Thymus (tissue), 11 donors: ENCODE measurements around the gene LRCH1. TPM values are rescaled to one million over a fixed set of nuclear protein-coding genes. Genes with fewer than 3 reads are reported as not detected.

Experiments used
- DNase-seq, 9 donors: peaks; one replicate each; pipeline ENCODE4 v3.0.0-alpha.2; 2013; ENCODE audit warnings: low spot score in 9 of 9, low read depth in 6 of 9, missing footprints in 1 of 9
- H3K27ac ChIP-seq, 2 donors: one replicate each; pipeline ENCODE4 v1.5.1; 2013; ENCODE audit warnings: control low read depth in 1 of 2, low read depth in 1 of 2, low read length in 1 of 2, mild to moderate bottlenecking in 1 of 2, moderate library complexity in 1 of 2
- H3K27me3 ChIP-seq, 2 donors: one replicate each; pipeline ENCODE4 v1.5.1; 2013; ENCODE audit warnings: low read length in 1 of 2; ENCODE audit not compliant: control insufficient read depth in 2 of 2, insufficient read depth in 1 of 2
- H3K36me3 ChIP-seq, 2 donors: one replicate each; pipeline ENCODE4 v1.5.1; 2013; ENCODE audit warnings: low read length in 1 of 2, mild to moderate bottlenecking in 1 of 2, moderate library complexity in 1 of 2; ENCODE audit not compliant: control insufficient read depth in 2 of 2, insufficient read depth in 2 of 2
- H3K4me1 ChIP-seq, 2 donors: one replicate each; pipeline ENCODE4 v1.5.1; 2013; ENCODE audit warnings: low read length in 2 of 2; ENCODE audit not compliant: control insufficient read depth in 2 of 2, insufficient read depth in 2 of 2
- H3K4me3 ChIP-seq, 2 donors: one replicate each; pipeline ENCODE4 v1.5.1; 2013; ENCODE audit warnings: low read length in 2 of 2, control low read depth in 1 of 2, mild to moderate bottlenecking in 1 of 2
- H3K9me3 ChIP-seq, 2 donors: one replicate each; pipeline ENCODE4 v1.5.1; 2013; ENCODE audit warnings: low read length in 1 of 2, mild to moderate bottlenecking in 1 of 2; ENCODE audit not compliant: control insufficient read depth in 2 of 2, insufficient read depth in 1 of 2
- WGBS: extraction: QIAGEN DNeasy Blood & Tissue Kit; methylation state at CpG from one replicate; pipeline ENCODE4 v1.1.7; 2013; 5-methylcytosine and 5-hydroxymethylcytosine counted together
- polyA plus RNA-seq: library from polyadenylated mRNA; stranded (reverse); fragments of 200-250 nt; gene quantifications from one replicate; pipeline ENCODE4 v1.2.3, GENCODE V29; 2013
- total RNA-seq: library from RNA; stranded (reverse); fragments of 120-200 nt; gene quantifications from one replicate; pipeline ENCODE4 v1.2.4, GENCODE V29; 2013
- donor health status: healthy.

The LRCH1 gene
- total and polyA plus RNA-seq, 2 donors = 9.1 to 13.7 TPM

- Histone ChIP-seq H3K27me3 (no peaks in the 10 kb centered on the region), H3K4me3 (no peak overlapping the region)
- 97% methylated on average over 3 of the region's 3 CpGs for WGBS
Measured at GRCh38 chr13:46543287-46543686, 9.7 kb upstream of the LRCH1 start.

GRCh38 chr13:46544208-46544607, 8.8 kb upstream of the LRCH1 start:
- Histone ChIP-seq H3K4me1 (peaks cover 10 to 13% of the 10 kb centered on the region in 2 donors), H3K27ac (no peak overlapping the region), H3K27me3 (no peaks in the 10 kb centered on the region), H3K36me3 (no peaks in the 10 kb centered on the region), H3K9me3 (no peaks in the 10 kb centered on the region), H3K4me3 (no peak overlapping the region)
- DNase-seq = no peak
- 97% methylated on average over 2 of the region's 2 CpGs for WGBS

More at GRCh38 chr13:46543287-46543686, 9.7 kb upstream of the LRCH1 start:
- H3K27ac ChIP-seq = peak overlapping the region in 1 of 2 donors; percentile 39
- H3K4me1 ChIP-seq = peaks cover 10 to 12% of the 10 kb centered on the region in 2 donors
- no peaks in the 10 kb centered on the region for H3K9me3 ChIP-seq
- H3K36me3 ChIP-seq = no peaks in the 10 kb centered on the region
- DNase-seq = no peak

GRCh38 chr13:46544811-46545210, 8.2 kb upstream of the LRCH1 start:
- Histone ChIP-seq H3K4me3 (no peak overlapping the region), H3K9me3 (no peaks in the 10 kb centered on the region), H3K27me3 (no peaks in the 10 kb centered on the region), H3K4me1 (peaks cover 12 to 14% of the 10 kb centered on the region in 2 donors), H3K27ac (no peak overlapping the region), H3K36me3 (no peaks in the 10 kb centered on the region)
- DNase-seq = no peak
- 96% methylated on average over 1 of the region's 1 CpG for WGBS

GRCh38 chr13:46546084-46546768, 6.7 kb upstream of the LRCH1 start:
- H3K9me3 ChIP-seq = no peaks in the 10 kb centered on the region
- DNase-seq = no peak
- peaks cover 14 to 18% of the 10 kb centered on the region in 2 donors for H3K4me1 ChIP-seq
- no peak overlapping the region for H3K27ac ChIP-seq
- H3K4me3 ChIP-seq = no peak overlapping the region
- no peaks in the 10 kb centered on the region for H3K27me3 ChIP-seq
- no peaks in the 10 kb centered on the region for H3K36me3 ChIP-seq
- 98% methylated on average over 8 of the region's 8 CpGs for WGBS

GRCh38 chr13:46550822-46551221, 2.1 kb upstream of the LRCH1 start:
- H3K27ac ChIP-seq = no peak overlapping the region
- no peak for DNase-seq
- peaks cover 15 to 28% of the 10 kb centered on the region in 2 donors for H3K4me1 ChIP-seq
- no peak overlapping the region for H3K4me3 ChIP-seq
- H3K36me3 ChIP-seq = no peaks in the 10 kb centered on the region
- 91% methylated on average over 2 of the region's 2 CpGs for WGBS
- no peaks in the 10 kb centered on the region for H3K9me3 ChIP-seq
- H3K27me3 ChIP-seq = peaks cover 0 to 2% of the 10 kb centered on the region in 2 donors

GRCh38 chr13:46551410-46552302, 1.3 kb upstream of the LRCH1 start:
- H3K9me3 ChIP-seq = no peaks in the 10 kb centered on the region
- H3K27me3 ChIP-seq = peaks cover 0 to 2% of the 10 kb centered on the region in 2 donors
- peaks cover 18 to 35% of the 10 kb centered on the region in 2 donors for H3K4me1 ChIP-seq
- no peaks in the 10 kb centered on the region for H3K36me3 ChIP-seq
- WGBS = 47% methylated on average over 22 of the region's 22 CpGs
- peak in 4 of 9 donors; percentile 31 to 68 (median 51) for DNase-seq
- H3K4me3 ChIP-seq = peak overlapping the region in 1 of 2 donors; percentile 95
- H3K27ac ChIP-seq = peak overlapping the region in 1 of 2 donors; percentile 49

GRCh38 chr13:46552303-46552682, 677 bp upstream of the LRCH1 start:
- Histone ChIP-seq H3K36me3 (no peaks in the 10 kb centered on the region), H3K9me3 (no peaks in the 10 kb centered on the region), H3K27ac (no peak overlapping the region), H3K27me3 (peaks cover 0 to 2% of the 10 kb centered on the region in 2 donors), H3K4me1 (peaks cover 19 to 37% of the 10 kb centered on the region in 2 donors), H3K4me3 (peak overlapping the region; percentile 93 to 95)
- no peak for DNase-seq
- WGBS = 33% methylated on average over 12 of the region's 12 CpGs

- peak in 4 of 9 donors; percentile 31 to 70 (median 46) for DNase-seq
- peaks cover 0 to 2% of the 10 kb centered on the region in 2 donors for H3K27me3 ChIP-seq
- peak overlapping the region; percentile 93 to 95 for H3K4me3 ChIP-seq
- WGBS = under 1% methylated on average over 34 of the region's 34 CpGs
- no peaks in the 10 kb centered on the region for H3K9me3 ChIP-seq
- H3K36me3 ChIP-seq = no peaks in the 10 kb centered on the region
- H3K4me1 ChIP-seq = peaks cover 19 to 37% of the 10 kb centered on the region in 2 donors
- peak overlapping the region; percentile 81 to 92 for H3K27ac ChIP-seq
Measured at GRCh38 chr13:46553521-46553885, 533 bp downstream of the LRCH1 start.
